ENCODE results near the gene SLC28A1.

GRCh38 chr15:84859144-84859543 is 25.3 kb upstream of the SLC28A1 start:
- TF ChIP-seq, protein P1, sequence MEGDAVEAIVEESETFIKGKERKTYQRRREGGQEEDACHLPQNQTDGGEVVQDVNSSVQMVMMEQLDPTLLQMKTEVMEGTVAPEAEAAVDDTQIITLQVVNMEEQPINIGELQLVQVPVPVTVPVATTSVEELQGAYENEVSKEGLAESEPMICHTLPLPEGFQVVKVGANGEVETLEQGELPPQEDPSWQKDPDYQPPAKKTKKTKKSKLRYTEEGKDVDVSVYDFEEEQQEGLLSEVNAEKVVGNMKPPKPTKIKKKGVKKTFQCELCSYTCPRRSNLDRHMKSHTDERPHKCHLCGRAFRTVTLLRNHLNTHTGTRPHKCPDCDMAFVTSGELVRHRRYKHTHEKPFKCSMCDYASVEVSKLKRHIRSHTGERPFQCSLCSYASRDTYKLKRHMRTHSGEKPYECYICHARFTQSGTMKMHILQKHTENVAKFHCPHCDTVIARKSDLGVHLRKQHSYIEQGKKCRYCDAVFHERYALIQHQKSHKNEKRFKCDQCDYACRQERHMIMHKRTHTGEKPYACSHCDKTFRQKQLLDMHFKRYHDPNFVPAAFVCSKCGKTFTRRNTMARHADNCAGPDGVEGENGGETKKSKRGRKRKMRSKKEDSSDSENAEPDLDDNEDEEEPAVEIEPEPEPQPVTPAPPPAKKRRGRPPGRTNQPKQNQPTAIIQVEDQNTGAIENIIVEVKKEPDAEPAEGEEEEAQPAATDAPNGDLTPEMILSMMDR (IDR thresholded peaks at IDR 0.05): no peak
- no peak for TF ChIP-seq YY1 (IDR thresholded peaks at IDR 0.05; ENCODE audit: low read depth)
- TF ChIP-seq IRF3 (IDR thresholded peaks at IDR 0.05; ENCODE audit: low read depth, low read length): no peak

All from SK-N-SH (cell line).